SJSA1 (cell line): ENCODE measurements around the gene DIAPH1. TPM values are rescaled to one million over a fixed set of nuclear protein-coding genes. Genes with fewer than 3 reads are reported as not detected.
A peak's percentile ranks its signal among the peaks of the same experiment; 100 is the strongest.

ENCODE experiments used
- DNase-seq, 2 experiments: peaks; one replicate each; pipeline ENCODE4 v3.0.0-alpha.2; 2015 to 2020; ENCODE audit warnings: low spot score in 2 of 2, low read depth in 1 of 2
- H3K27ac ChIP-seq: fragments of 250-450 bp; sonication (Bioruptor Pico); 2 replicates; pipeline ENCODE4 v1.5.1; 2020; ENCODE audit warnings: mild to moderate bottlenecking, moderate library complexity
- H3K27me3 ChIP-seq: fragments of 250-450 bp; sonication (Bioruptor Pico); replicated peaks from 2 replicates; pipeline ENCODE4 v1.5.1; 2020; ENCODE audit warnings: mild to moderate bottlenecking, moderate library complexity
- H3K36me3 ChIP-seq: fragments of 250-450 bp; sonication (Bioruptor Pico); 2 replicates; pipeline ENCODE4 v1.5.1; 2020; ENCODE audit warnings: mild to moderate bottlenecking
- H3K4me1 ChIP-seq: fragments of 250-450 bp; sonication (Bioruptor Pico); replicated peaks from 2 replicates; pipeline ENCODE4 v1.6.1; 2021; ENCODE audit warnings: mild to moderate bottlenecking
- H3K4me3 ChIP-seq: fragments of 250-450 bp; sonication (Bioruptor Pico); 2 replicates; pipeline ENCODE4 v1.5.1; 2020; ENCODE audit warnings: mild to moderate bottlenecking
- H3K9me3 ChIP-seq: fragments of 250-450 bp; sonication (Bioruptor Pico); replicated peaks from 2 replicates; pipeline ENCODE4 v1.5.1; 2020; ENCODE audit warnings: mild to moderate bottlenecking
- total RNA-seq: library from RNA; depleted of rRNA; stranded (reverse); fragments of >200 nt; shearing (Covaris generic); gene quantifications from 2 replicates; pipeline ENCODE4 v1.2.3, GENCODE V29; 2014; rRNA removed

The DIAPH1 gene
- 44.5 and 48.7 TPM in 2 replicates for total RNA-seq

GRCh38 chr5:141618804-141619554, at the start of gene DIAPH1:
TSS of gene DIAPH1 (minus strand) at chr5:141619000. CDS start at chr5:141618914, 86 bp downstream.
- H3K4me1 ChIP-seq, result peaks cover 25% of the 10 kb centered on the region
- peak; percentile 97 to 99 for DNase-seq
- peak within 1 kb of the TSS; percentile 72 for H3K27ac ChIP-seq
- H3K9me3 ChIP-seq, result no peaks in the 10 kb centered on the region
- H3K4me3 ChIP-seq, result peak within 1 kb of the TSS; percentile 89
- peaks cover 67% of the 10 kb centered on the region for H3K36me3 ChIP-seq
- H3K27me3 ChIP-seq, result no peaks in the 10 kb centered on the region

DNA sequence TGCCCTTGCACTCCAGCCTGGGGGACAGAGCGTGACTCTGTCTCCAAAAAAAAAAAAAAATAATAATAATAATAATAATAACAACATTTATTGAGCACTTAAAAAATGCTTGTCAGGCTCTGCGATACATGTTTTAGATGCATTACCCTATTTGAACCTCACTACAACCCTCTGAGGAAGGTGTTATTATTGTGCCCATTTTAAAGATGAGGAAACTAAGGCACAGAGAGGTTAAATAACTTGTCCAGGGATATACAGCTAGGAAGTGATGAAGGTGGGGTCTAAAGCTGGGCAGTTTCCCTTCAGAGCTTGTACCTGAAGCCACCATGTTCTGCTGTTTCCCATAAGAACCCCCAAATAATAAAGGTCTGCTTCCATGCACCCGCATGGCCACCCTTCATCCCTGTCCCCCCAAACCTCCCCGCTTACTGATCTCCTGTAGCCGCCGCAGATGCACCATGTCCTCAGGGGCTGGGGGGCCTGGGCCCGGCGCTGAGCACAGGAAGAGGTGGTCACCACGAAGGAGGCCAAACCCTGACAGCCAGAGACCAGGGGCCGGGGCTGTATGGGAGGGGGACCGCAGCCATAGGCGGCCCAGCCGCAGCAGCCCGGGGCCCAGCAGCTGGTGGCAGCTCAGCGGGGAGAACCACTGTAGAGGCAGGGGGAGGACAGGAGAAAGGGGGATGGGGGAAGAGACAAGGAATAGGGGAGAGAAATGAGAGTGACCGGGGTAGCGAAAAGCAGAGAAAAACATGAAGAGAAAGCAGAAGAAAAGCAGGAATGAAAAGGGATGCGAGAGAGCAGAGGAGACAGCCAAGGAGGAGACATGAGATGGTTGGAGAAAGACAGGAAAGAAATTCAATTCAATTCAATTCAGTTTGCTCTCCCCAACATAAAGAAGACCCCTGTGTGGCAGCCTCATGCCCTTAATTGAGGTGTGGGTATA, 47.5 kb upstream of the DIAPH1 start:
- no peak for DNase-seq
- H3K4me1 ChIP-seq, result no peaks in the 10 kb centered on the region; the same call in 1 of the 2 replicates
- H3K36me3 ChIP-seq, result peaks cover 72% of the 10 kb centered on the region
- no peaks in the 10 kb centered on the region for H3K27me3 ChIP-seq
- H3K27ac ChIP-seq, result no peak overlapping the region
- 0 out of 2 replicates have a peak, but pooled peaks cover 3% of the 10 kb centered on the region for H3K9me3 ChIP-seq
- H3K4me3 ChIP-seq, result no peak overlapping the region

- H3K4me1 ChIP-seq, result no peaks in the 10 kb centered on the region; the same call in 1 of the 2 replicates
- 0 out of 2 replicates have a peak, but pooled peaks cover 3% of the 10 kb centered on the region for H3K9me3 ChIP-seq
- H3K4me3 ChIP-seq, result no peak overlapping the region
- H3K27me3 ChIP-seq, result no peaks in the 10 kb centered on the region
- no peak overlapping the region for H3K27ac ChIP-seq
- peaks cover 64% of the 10 kb centered on the region for H3K36me3 ChIP-seq
- DNase-seq, result peak; percentile 55 to 78
Observed at GRCh38 chr5:141664733-141665461, 46.1 kb upstream of the DIAPH1 start.

- Histone ChIP-seq H3K27ac (no peak overlapping the region), H3K4me1 (peaks cover 2% of the 10 kb centered on the region), H3K27me3 (no peaks in the 10 kb centered on the region), H3K4me3 (no peak overlapping the region), H3K36me3 (peaks cover 63% of the 10 kb centered on the region), H3K9me3 (no peaks in the 10 kb centered on the region)
- DNase-seq, result no peak
Observed at GRCh38 chr5:141663506-141663905, 44.7 kb upstream of the DIAPH1 start.

DNA sequence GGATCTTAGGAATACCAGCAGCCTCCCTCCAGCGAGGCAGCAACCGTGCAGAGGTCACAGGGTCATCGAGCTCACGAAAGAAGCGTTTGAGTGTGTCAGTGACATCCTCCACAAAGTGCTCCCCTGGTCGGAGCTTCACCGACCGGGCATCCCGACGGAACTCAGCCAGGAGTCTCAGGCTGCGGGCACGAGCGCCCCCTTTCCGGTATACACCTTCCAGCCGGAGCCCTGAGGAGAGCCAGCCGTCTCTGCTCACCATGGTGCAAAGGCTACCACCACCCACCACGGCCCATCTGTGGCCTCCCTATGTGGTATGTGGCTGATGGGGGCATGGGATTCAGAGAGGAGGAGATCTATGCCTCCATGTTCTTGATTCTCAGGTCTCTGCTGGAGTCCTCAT, 43.2 kb upstream of the DIAPH1 start:
- H3K4me3 ChIP-seq, result no peak overlapping the region
- H3K9me3 ChIP-seq, result no peaks in the 10 kb centered on the region
- peaks cover 70% of the 10 kb centered on the region for H3K36me3 ChIP-seq
- H3K27ac ChIP-seq, result no peak overlapping the region
- DNase-seq, result no peak
- peaks cover 17% of the 10 kb centered on the region for H3K4me1 ChIP-seq
- H3K27me3 ChIP-seq, result no peaks in the 10 kb centered on the region

DNA sequence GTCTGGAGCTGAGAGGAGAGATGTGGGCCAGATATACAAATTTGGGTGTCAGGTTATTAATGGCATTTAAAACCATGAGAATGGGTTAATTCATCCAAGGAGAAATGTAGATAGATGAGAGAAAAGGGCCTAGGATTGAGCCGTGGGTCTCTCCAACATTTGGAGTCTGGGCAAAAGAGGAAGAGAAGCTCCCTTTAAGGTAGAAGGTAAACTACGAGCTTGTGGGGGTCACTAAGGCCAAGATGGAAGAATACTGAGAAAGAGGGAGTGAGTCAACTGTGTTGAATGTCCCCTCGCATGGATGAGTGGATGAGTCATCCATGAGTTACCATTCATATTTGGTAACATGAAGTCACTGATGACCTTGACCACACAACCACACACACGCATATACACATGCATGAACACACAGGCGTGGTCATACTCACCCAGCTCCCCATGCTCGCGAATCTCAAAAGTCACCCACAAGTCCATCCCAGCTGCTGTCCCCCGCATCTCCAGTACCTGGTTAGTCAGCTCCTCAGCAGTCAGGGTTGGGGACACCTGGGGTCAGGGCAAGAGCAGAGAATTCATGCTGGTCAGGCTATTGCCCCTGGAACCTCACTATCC, 39.2 kb upstream of the DIAPH1 start:
- peaks cover 76% of the 10 kb centered on the region for H3K36me3 ChIP-seq
- H3K4me3 ChIP-seq, result no peak overlapping the region
- DNase-seq, result peak; percentile 84 to 93
- no peaks in the 10 kb centered on the region for H3K9me3 ChIP-seq
- peak overlapping the region; percentile 67 for H3K27ac ChIP-seq
- H3K27me3 ChIP-seq, result no peaks in the 10 kb centered on the region
- peaks cover 22% of the 10 kb centered on the region for H3K4me1 ChIP-seq

DNA sequence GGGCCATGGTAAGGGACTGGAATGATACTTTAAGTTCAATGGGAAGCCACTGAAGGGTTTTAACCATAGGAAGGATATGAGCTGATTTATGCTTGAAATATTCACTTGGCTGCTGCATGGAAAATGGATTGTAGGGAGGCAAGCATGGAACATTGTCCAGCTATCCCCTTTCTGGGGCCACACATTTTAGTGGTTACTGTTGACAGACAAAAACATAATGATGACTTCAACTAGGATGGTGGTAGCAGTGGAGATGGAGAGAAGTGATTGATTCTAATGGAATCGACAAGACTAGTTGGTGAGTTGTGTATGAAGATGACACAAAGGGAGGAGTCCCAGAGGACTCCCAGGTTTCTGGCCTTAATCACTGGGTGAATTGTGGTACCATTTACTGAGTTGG, 38.6 kb upstream of the DIAPH1 start:
- Histone ChIP-seq H3K4me1 (peaks cover 22% of the 10 kb centered on the region), H3K36me3 (peaks cover 70% of the 10 kb centered on the region), H3K4me3 (no peak overlapping the region), H3K27me3 (no peaks in the 10 kb centered on the region), H3K9me3 (no peaks in the 10 kb centered on the region), H3K27ac (peak overlapping the region; percentile 67)
- no peak for DNase-seq

DNA sequence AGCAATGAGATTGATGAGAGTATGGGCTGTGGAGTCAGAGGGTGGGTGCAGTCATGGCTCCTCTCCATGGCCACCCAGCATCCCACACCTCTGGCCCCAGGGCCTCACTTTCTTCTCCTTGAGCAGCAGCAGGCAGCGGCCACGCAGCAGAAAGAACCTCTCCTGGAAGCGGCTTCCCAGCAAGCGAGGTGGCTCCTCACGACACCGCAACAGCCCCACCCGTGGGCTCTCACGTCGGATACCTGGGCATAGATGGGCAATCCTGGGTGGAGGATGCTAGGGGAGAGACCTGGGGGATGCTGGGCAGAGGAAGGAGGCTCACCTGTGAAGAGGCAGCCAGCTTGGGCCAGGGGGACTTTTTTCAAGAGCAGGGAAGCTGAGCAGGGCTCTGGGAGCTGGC, 37.6 kb upstream of the DIAPH1 start:
- no peaks in the 10 kb centered on the region for H3K27me3 ChIP-seq
- H3K27ac ChIP-seq, result no peak overlapping the region
- no peak for DNase-seq
- no peak overlapping the region for H3K4me3 ChIP-seq
- H3K36me3 ChIP-seq, result peaks cover 63% of the 10 kb centered on the region
- H3K9me3 ChIP-seq, result no peaks in the 10 kb centered on the region
- peaks cover 27% of the 10 kb centered on the region for H3K4me1 ChIP-seq

DNA sequence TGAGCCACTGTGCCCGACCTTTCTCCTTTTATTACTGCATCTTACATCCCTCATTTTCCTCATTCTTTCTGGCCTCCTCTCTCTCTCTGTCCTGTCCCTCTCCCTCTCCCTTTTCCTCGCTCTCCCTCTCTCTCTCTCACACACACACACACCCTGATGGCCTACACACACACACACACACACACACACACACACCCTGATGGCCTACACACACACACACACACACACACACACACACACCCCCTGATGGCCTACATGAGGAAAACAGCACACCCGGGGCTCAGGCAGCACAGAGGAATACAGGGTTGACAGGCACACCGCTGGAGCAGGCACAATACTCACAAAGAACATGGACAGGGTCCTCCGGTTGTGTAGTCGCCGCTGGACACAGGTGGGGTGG, 36.2 kb upstream of the DIAPH1 start:
- H3K4me3 ChIP-seq, result no peak overlapping the region
- no peaks in the 10 kb centered on the region for H3K9me3 ChIP-seq
- no peak for DNase-seq
- H3K27me3 ChIP-seq, result no peaks in the 10 kb centered on the region
- no peak overlapping the region for H3K27ac ChIP-seq
- peaks cover 32% of the 10 kb centered on the region for H3K4me1 ChIP-seq
- peaks cover 60% of the 10 kb centered on the region for H3K36me3 ChIP-seq

DNA sequence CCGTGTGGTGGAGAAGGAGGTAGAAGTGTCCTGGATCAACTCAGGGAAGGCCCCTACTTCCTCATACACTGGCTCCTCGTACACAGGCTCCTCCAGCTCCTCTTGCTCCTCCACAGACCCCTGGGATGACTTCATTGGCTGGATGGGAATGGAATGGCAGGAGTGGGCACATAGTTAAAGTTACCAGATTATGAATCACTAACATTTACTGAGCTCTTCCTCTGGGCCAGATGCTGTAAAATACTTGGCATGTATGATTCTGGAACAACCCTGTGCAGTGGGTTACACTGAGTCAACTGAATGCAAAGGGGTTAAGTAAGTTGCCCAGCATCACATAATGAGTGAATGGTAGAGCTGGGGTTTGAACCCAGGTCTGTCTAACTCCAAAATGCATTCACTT, 35.5 kb upstream of the DIAPH1 start:
- H3K9me3 ChIP-seq, result no peaks in the 10 kb centered on the region
- peaks cover 59% of the 10 kb centered on the region for H3K36me3 ChIP-seq
- no peaks in the 10 kb centered on the region for H3K27me3 ChIP-seq
- H3K4me3 ChIP-seq, result no peak overlapping the region
- H3K4me1 ChIP-seq, result peaks cover 32% of the 10 kb centered on the region
- DNase-seq, result peak in 1 of 2 experiments; percentile 19
- H3K27ac ChIP-seq, result no peak overlapping the region

DNA sequence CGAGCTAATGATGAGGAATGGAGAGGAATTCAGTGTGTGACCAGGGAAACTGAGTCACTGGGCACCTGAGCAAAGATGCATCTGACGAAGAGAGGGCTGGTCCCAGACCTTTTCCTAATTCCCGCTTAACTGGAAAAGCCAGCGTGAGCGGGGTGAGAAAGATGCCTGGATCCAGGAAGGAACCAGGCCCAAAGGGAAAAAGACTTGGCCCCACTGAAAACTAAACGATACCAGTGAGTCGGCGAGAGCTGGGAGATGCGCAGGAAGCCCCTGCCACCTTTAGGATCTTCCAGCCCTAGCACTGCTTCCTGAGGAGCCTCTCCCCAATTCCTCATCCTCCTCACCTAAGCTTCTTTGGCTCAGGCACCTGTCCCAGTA, 32.9 kb upstream of the DIAPH1 start:
- H3K36me3 ChIP-seq, result peaks cover 56% of the 10 kb centered on the region
- peak overlapping the region; percentile 19; the same call in 1 of the 2 replicates for H3K27ac ChIP-seq
- H3K9me3 ChIP-seq, result no peaks in the 10 kb centered on the region
- peak overlapping the region; percentile 57 for H3K4me3 ChIP-seq
- DNase-seq, result no peak
- H3K4me1 ChIP-seq, result peaks cover 13% of the 10 kb centered on the region
- H3K27me3 ChIP-seq, result no peaks in the 10 kb centered on the region

GRCh38 chr5:141650851-141651727, 32.3 kb upstream of the DIAPH1 start, which contains the start of gene FCHSD1:
TSS of gene FCHSD1 (minus strand) at chr5:141651418. CDS start at chr5:141651368, 50 bp downstream.
- peak; percentile 71 to 95 for DNase-seq
- no peaks in the 10 kb centered on the region for H3K27me3 ChIP-seq
- H3K27ac ChIP-seq, result peak within 1 kb of the TSS; percentile 19

More at GRCh38 chr5:141650851-141651727, 32.3 kb upstream of the DIAPH1 start, which contains the start of gene FCHSD1:
- no peaks in the 10 kb centered on the region for H3K9me3 ChIP-seq
- peaks cover 13% of the 10 kb centered on the region for H3K4me1 ChIP-seq
- H3K36me3 ChIP-seq, result peaks cover 56% of the 10 kb centered on the region
- H3K4me3 ChIP-seq, result peak within 1 kb of the TSS; percentile 57
